ENCODE measurements around the gene MMP19. TPM values are rescaled to one million over a fixed set of nuclear protein-coding genes. Genes with fewer than 3 reads are reported as not detected.

The MMP19 gene
- total and polyA plus RNA-seq, 2 experiments from 2014 or later: 13.8 to 17.6 TPM

- WGBS, 2 experiments (ENCODE audit: low coverage in 1 of 2, low lambda C conversion rate in 2 of 2, missing lambda C conversion rate in 2 of 2): 51 to 53% methylated on average over 6 of the region's 6 CpGs
- H3K27ac ChIP-seq: no peak overlapping the region
- H3K36me3 ChIP-seq (ENCODE audit: low read depth): peaks cover 37% of the 10 kb centered on the region
Measured at GRCh38 chr12:55822228-55822627, 20.5 kb downstream of the MMP19 start.

DNA sequence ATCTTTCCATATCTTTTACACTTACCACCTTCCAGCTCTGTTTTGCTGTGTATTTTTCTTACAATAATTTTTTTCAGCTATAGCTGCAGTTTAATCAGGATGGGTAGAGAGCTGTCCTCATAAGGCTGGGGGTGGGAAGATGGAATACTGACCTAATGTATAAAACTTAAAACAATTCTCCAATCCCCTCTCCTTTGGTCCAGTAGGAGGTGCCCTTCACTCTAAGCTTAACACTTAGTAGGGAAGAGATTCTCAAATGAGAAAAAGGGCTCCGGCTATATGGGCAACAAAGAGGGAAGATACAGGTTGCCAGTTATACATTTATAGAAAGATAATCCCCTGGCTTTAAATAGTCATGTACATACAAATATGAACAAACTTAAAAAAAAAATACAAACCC lies 22.1 kb downstream of the MMP19 start:
- peak; percentile 59 for DNase-seq
- H3K27ac ChIP-seq: no peak overlapping the region
- H3K9me2 ChIP-seq (ENCODE audit: insufficient read depth): no peaks in the 10 kb centered on the region
- TF ChIP-seq EZH2 (IDR thresholded peaks at IDR 0.05; ENCODE audit: insufficient read depth, poor library complexity, severe bottlenecking) (no peak), EZH2phosphoT487 (IDR thresholded peaks at IDR 0.05; ENCODE audit: insufficient read depth, low read depth) (no peak)
- no peaks in the 10 kb centered on the region for H4K20me1 ChIP-seq (ENCODE audit: insufficient read depth)
- H3K79me2 ChIP-seq (ENCODE audit: insufficient read depth): peaks cover 69% of the 10 kb centered on the region
- peaks cover 37% of the 10 kb centered on the region for H3K36me3 ChIP-seq (ENCODE audit: low read depth)
- no peaks in the 10 kb centered on the region for H3K27me3 ChIP-seq (replicated peaks; ENCODE audit: insufficient read depth)
- no peaks in the 10 kb centered on the region for H3K9me3 ChIP-seq (ENCODE audit: low read depth)
- WGBS, 2 experiments (ENCODE audit: low coverage in 1 of 2, low lambda C conversion rate in 2 of 2, missing lambda C conversion rate in 2 of 2): 70 to 79% methylated on average over 1 of the region's 1 CpG
- no peak overlapping the region for H3K4me3 ChIP-seq
- H3K4me1 ChIP-seq (ENCODE audit: insufficient read depth): peaks cover 25% of the 10 kb centered on the region
- no peak overlapping the region for H3K9ac ChIP-seq
- peaks cover 58% of the 10 kb centered on the region for H3F3A ChIP-seq (ENCODE audit: insufficient read depth)
- H3K4me2 ChIP-seq (ENCODE audit: unreplicated experiment): no peak overlapping the region
- in situ Hi-C loops (cut with MboI): loop anchor here (10.0 kb wide), 1 partner anchor 114 kb away; the partner anchor contains the start of gene DGKA
- no peak overlapping the region for H2AFZ ChIP-seq

More at GRCh38 chr12:55822228-55822627, 20.5 kb downstream of the MMP19 start:
- H2AFZ ChIP-seq: no peak overlapping the region
- H3K4me3 ChIP-seq: no peak overlapping the region
- H4K20me1 ChIP-seq (ENCODE audit: insufficient read depth): no peaks in the 10 kb centered on the region
- no peaks in the 10 kb centered on the region for H3K27me3 ChIP-seq (replicated peaks; ENCODE audit: insufficient read depth)
- in situ Hi-C loops (cut with MboI): loop anchor here (10.0 kb wide), 1 partner anchor 113 kb away; the partner anchor contains the start of gene DGKA
- no peaks in the 10 kb centered on the region for H3K9me3 ChIP-seq (ENCODE audit: low read depth)
- peaks cover 48% of the 10 kb centered on the region for H3F3A ChIP-seq (ENCODE audit: insufficient read depth)
- no peak for DNase-seq
- no peak overlapping the region for H3K9ac ChIP-seq
- no peaks in the 10 kb centered on the region for H3K9me2 ChIP-seq (ENCODE audit: insufficient read depth)
- H3K79me2 ChIP-seq (ENCODE audit: insufficient read depth): peaks cover 69% of the 10 kb centered on the region
- H3K4me1 ChIP-seq (ENCODE audit: insufficient read depth): peaks cover 20% of the 10 kb centered on the region
- H3K4me2 ChIP-seq (ENCODE audit: unreplicated experiment): no peak overlapping the region
- no peak for TF ChIP-seq EZH2 (IDR thresholded peaks at IDR 0.05; ENCODE audit: insufficient read depth, poor library complexity, severe bottlenecking)
- TF ChIP-seq EZH2phosphoT487 (IDR thresholded peaks at IDR 0.05; ENCODE audit: insufficient read depth, low read depth): no peak

DNA sequence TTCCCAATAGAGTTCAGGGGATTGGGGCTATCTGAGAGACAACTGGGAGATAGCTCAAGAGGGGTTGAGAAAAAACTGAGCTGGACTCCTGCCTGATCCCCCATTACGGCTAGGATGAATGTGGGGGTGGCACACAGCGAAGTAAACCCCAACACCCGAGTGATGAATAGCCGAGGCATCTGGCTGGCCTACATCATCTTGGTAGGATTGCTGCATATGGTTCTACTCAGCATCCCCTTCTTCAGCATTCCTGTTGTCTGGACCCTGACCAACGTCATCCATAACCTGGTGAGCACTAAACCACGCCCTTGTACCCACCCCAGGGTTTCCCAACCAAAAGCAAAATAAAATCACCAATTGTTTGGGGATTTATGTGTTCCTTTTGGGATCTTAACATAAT lies 23.9 kb downstream of the MMP19 start:
- H4K20me1 ChIP-seq (ENCODE audit: insufficient read depth): no peaks in the 10 kb centered on the region
- peak; percentile 75 for DNase-seq
- H3K4me1 ChIP-seq (ENCODE audit: insufficient read depth): peaks cover 25% of the 10 kb centered on the region
- peak overlapping the region; percentile 93 for H3K4me2 ChIP-seq (ENCODE audit: unreplicated experiment)
- H3K79me2 ChIP-seq (ENCODE audit: insufficient read depth): peaks cover 69% of the 10 kb centered on the region
- peaks cover 37% of the 10 kb centered on the region for H3K36me3 ChIP-seq (ENCODE audit: low read depth)
- no peak for TF ChIP-seq EZH2 (IDR thresholded peaks at IDR 0.05; ENCODE audit: insufficient read depth, poor library complexity, severe bottlenecking)
- H3F3A ChIP-seq (ENCODE audit: insufficient read depth): peaks cover 45% of the 10 kb centered on the region
- in situ Hi-C loops (cut with MboI): no loop called here
- no peaks in the 10 kb centered on the region for H3K27me3 ChIP-seq (replicated peaks; ENCODE audit: insufficient read depth)
- H3K9me3 ChIP-seq (ENCODE audit: low read depth): no peaks in the 10 kb centered on the region
- H3K9ac ChIP-seq: peak overlapping the region; percentile 83
- peak overlapping the region; percentile 84 for H2AFZ ChIP-seq
- WGBS, 2 experiments (ENCODE audit: low coverage in 1 of 2, low lambda C conversion rate in 2 of 2, missing lambda C conversion rate in 2 of 2): 10 to 14% methylated on average over 6 of the region's 6 CpGs
- H3K9me2 ChIP-seq (ENCODE audit: insufficient read depth): no peaks in the 10 kb centered on the region
- H3K27ac ChIP-seq: peak overlapping the region; percentile 87
- H3K4me3 ChIP-seq: peak overlapping the region; percentile 96

GRCh38 chr12:55818140-55818728 lies 24.5 kb downstream of the MMP19 start:
- DNase-seq: peak; percentile 82
- Histone ChIP-seq H2AFZ (peak overlapping the region; percentile 84), H3K9me3 (ENCODE audit: low read depth) (no peaks in the 10 kb centered on the region), H3K27me3 (replicated peaks; ENCODE audit: insufficient read depth) (no peaks in the 10 kb centered on the region), H3K4me1 (ENCODE audit: insufficient read depth) (peaks cover 25% of the 10 kb centered on the region), H3K4me2 (ENCODE audit: unreplicated experiment) (peak overlapping the region; percentile 93), H3F3A (ENCODE audit: insufficient read depth) (peaks cover 42% of the 10 kb centered on the region), H3K36me3 (ENCODE audit: low read depth) (peaks cover 37% of the 10 kb centered on the region), H3K9me2 (ENCODE audit: insufficient read depth) (no peaks in the 10 kb centered on the region), H3K4me3 (peak overlapping the region; percentile 96), H4K20me1 (ENCODE audit: insufficient read depth) (no peaks in the 10 kb centered on the region), H3K79me2 (ENCODE audit: insufficient read depth) (peaks cover 72% of the 10 kb centered on the region), H3K9ac (peak overlapping the region; percentile 83), H3K27ac (peak overlapping the region; percentile 87)
- 1 to 2% methylated on average over 16 to 17 of the region's 17 CpGs for WGBS, 2 experiments (ENCODE audit: low coverage in 1 of 2, low lambda C conversion rate in 2 of 2, missing lambda C conversion rate in 2 of 2)
- in situ Hi-C loops (cut with MboI): no loop called here
- TF ChIP-seq EZH2phosphoT487 (IDR thresholded peaks at IDR 0.05; ENCODE audit: insufficient read depth, low read depth): no peak
- TF ChIP-seq EZH2 (IDR thresholded peaks at IDR 0.05; ENCODE audit: insufficient read depth, poor library complexity, severe bottlenecking): no peak

Data from GM23248 (cell line).